Measurements from ENCODE around the gene RAB17. TPM values are rescaled to one million over a fixed set of nuclear protein-coding genes. Genes with fewer than 3 reads are reported as not detected.
A peak's percentile ranks its signal among the peaks of the same experiment; 100 is the strongest.
"Not testable (repeated sequence)": the region's sequence is repeated elsewhere in the genome, so short reads cannot be mapped to it uniquely, and the experiment has no call there.

Gene RAB17
- total RNA-seq, 6 donors from 2014 or later = 44.5 to 262 (median 90.6) TPM

DNA sequence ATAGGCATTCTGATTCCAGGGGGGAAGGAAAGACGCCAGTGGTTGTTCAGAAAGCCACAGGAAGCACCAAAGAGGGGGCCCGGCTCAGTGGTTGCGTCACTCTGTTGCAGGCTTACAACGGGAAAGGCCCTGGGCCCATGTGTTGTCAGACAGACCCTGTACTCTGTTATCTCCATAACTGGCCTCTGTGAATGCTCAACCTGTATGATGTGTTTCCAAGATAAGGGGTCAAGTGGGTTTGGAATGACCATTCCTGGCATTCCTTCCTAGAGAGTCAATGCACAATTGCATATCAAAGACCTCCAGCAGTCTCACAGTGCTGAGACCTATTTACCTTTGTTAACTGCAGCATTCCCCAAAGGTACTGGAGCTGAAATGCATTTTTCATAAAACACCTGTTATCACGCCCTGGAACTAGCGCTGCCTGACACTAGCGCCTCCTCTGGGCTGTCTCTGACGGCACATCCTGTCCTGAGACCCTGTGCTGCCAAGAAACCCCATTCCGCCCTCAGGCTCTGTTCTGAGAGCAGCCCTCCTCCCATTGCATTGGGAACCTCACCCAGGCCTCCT is 23.7 kb upstream of the RAB17 start:
- H3K4me1 ChIP-seq = peaks cover 41 to 53% (median 46%) of the 10 kb centered on the region in 4 donors
- no peaks in the 10 kb centered on the region for H3K27me3 ChIP-seq
- DNase-seq (peak in 1 of 2 donors; percentile 62), ATAC-seq (ENCODE audit: low FRiP score in 2 of 2) (peak; percentile 40 to 79)
- no peaks in the 10 kb centered on the region for H3K36me3 ChIP-seq
- H3K9me3 ChIP-seq = no peaks in the 10 kb centered on the region
- H3K4me3 ChIP-seq = no peak overlapping the region
- WGBS, 2 donors = 49 to 81% methylated on average over 6 to 9 of the region's 9 CpGs
- peak overlapping the region; percentile 28 to 87 (median 62) for H3K27ac ChIP-seq
- TF ChIP-seq EP300 (IDR thresholded peaks at IDR 0.05) (peak in 1 of 4 donors; percentile 14), POLR2AphosphoS5 (IDR thresholded peaks at IDR 0.05) (peak in 1 of 2 donors; percentile 44), POLR2A (IDR thresholded peaks at IDR 0.05) (no peak)
- TF ChIP-seq, protein P1, sequence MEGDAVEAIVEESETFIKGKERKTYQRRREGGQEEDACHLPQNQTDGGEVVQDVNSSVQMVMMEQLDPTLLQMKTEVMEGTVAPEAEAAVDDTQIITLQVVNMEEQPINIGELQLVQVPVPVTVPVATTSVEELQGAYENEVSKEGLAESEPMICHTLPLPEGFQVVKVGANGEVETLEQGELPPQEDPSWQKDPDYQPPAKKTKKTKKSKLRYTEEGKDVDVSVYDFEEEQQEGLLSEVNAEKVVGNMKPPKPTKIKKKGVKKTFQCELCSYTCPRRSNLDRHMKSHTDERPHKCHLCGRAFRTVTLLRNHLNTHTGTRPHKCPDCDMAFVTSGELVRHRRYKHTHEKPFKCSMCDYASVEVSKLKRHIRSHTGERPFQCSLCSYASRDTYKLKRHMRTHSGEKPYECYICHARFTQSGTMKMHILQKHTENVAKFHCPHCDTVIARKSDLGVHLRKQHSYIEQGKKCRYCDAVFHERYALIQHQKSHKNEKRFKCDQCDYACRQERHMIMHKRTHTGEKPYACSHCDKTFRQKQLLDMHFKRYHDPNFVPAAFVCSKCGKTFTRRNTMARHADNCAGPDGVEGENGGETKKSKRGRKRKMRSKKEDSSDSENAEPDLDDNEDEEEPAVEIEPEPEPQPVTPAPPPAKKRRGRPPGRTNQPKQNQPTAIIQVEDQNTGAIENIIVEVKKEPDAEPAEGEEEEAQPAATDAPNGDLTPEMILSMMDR (IDR thresholded peaks at IDR 0.05) = peak in 1 of 6 experiments; percentile 35

DNA sequence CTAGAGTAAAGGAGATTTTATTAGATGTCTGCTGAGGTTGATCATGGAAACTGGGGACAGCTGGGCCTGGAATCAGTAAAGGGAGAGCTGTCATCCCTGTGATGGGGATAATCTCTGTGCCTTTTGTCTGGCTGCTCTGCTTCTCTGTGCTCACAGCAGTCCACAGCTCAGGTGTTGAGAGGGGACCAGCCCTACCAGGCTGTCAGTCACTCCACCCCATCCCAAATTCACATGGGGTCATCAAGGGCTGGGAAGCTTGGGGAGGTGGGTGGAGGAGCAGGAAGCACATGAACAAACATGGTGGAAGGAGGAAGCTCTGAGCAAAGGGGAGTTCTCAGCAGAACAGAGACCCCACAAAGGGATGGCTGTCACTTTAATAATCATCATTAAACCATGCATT is 23.1 kb upstream of the RAB17 start:
- no peak overlapping the region for H3K4me3 ChIP-seq
- H3K27ac ChIP-seq = peak overlapping the region; percentile 24 to 87 (median 26)
- ATAC-seq (ENCODE audit: low FRiP score in 2 of 2) = peak in 1 of 2 donors; percentile 34
- no peaks in the 10 kb centered on the region for H3K27me3 ChIP-seq
- no peak for DNase-seq
- TF ChIP-seq POLR2AphosphoS5 (IDR thresholded peaks at IDR 0.05) = no peak
- TF ChIP-seq, protein P1 (IDR thresholded peaks at IDR 0.05) = no peak
- TF ChIP-seq POLR2A (IDR thresholded peaks at IDR 0.05) = no peak
- TF ChIP-seq EP300 (IDR thresholded peaks at IDR 0.05) = no peak
- H3K9me3 ChIP-seq = no peaks in the 10 kb centered on the region
- no peaks in the 10 kb centered on the region for H3K36me3 ChIP-seq
- peaks cover 41 to 49% (median 45%) of the 10 kb centered on the region in 4 donors for H3K4me1 ChIP-seq

DNA sequence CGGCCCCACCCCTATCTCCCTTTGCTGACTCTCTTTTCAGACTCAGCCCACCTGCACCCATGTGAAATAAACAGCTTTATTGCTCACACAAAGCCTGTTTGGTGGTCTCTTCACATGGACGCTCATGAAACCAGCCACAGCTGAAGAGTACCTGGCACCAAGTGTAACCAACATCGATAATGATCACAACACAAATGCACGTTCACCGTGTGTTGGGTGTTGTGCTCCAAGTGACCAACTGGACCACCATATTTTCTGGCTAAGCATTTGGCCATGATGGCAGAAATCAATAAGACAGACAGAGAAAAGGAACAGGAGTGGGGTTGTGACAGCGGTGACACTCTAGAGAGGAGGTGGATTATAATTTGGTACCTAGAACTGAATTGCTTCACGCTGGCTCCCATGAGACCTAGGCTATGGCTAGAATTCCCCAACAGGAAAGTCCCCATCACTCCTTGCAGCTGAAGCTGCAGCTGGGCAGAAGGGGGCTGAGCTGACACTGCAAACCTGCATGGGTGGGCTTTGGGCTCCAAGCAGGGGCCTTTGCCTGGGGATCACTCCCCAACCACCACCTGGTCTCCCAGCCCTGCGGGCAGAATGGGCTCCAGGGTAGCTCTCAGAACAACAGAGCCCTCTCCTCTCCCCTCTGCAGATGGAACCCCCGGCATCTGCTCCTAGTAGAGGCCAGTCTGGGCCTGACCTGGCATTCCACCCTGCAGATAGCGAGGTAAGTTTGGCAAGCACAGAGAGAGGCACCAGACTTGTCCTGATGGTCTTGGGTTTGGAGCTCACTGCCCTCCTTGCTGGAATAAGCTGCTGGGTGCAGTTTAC is 22.2 kb upstream of the RAB17 start:
- H3K36me3 ChIP-seq = no peaks in the 10 kb centered on the region
- H3K27ac ChIP-seq = no peak overlapping the region
- H3K4me1 ChIP-seq = peaks cover 38 to 42% (median 40%) of the 10 kb centered on the region in 4 donors
- 93 to 95% methylated on average over 10 of the region's 10 CpGs for WGBS, 2 donors
- TF ChIP-seq EP300 (IDR thresholded peaks at IDR 0.05) (no peak), POLR2A (IDR thresholded peaks at IDR 0.05) (no peak), POLR2AphosphoS5 (IDR thresholded peaks at IDR 0.05) (no peak)
- TF ChIP-seq, protein P1 (IDR thresholded peaks at IDR 0.05) = no peak
- H3K27me3 ChIP-seq = no peaks in the 10 kb centered on the region
- no peaks in the 10 kb centered on the region for H3K9me3 ChIP-seq
- ATAC-seq (ENCODE audit: low FRiP score in 2 of 2) (peak in 1 of 2 donors; percentile 11), DNase-seq (no peak)
- H3K4me3 ChIP-seq = no peak overlapping the region

DNA sequence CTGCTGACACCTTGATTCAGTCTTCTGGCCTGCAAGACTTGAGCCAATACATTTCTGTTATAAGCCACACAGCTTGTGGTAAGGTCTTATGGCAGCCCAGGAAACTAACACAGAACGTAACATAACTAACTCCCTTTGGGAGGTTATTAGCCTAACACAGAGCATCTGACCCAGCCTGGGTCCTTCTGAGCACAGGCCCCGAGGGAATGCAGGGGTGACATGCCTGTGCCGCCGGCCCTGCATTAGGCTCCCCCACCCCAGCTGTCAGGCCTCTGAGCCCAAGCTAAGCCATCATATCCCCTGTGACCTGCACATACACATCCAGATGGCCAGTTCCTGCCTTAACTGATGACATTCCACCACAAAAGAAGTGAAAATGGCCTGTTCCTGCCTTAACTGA is 16.0 kb upstream of the RAB17 start:
- not testable (repeated sequence) for H3K36me3 ChIP-seq, H3K27ac ChIP-seq, H3K27me3 ChIP-seq, H3K9me3 ChIP-seq, H3K4me3 ChIP-seq
- H3K4me1 ChIP-seq = peaks cover 11 to 14% (median 13%) of the 10 kb centered on the region in 4 donors
- DNase-seq (peak in 1 of 2 donors; percentile 47), ATAC-seq (ENCODE audit: low FRiP score in 2 of 2) (peak in 1 of 2 donors; percentile 26)
- WGBS, 2 donors = 98% methylated on average over 4 of the region's 4 CpGs; no CpG with 5 or more reads in 1 of the 2 donors

DNA sequence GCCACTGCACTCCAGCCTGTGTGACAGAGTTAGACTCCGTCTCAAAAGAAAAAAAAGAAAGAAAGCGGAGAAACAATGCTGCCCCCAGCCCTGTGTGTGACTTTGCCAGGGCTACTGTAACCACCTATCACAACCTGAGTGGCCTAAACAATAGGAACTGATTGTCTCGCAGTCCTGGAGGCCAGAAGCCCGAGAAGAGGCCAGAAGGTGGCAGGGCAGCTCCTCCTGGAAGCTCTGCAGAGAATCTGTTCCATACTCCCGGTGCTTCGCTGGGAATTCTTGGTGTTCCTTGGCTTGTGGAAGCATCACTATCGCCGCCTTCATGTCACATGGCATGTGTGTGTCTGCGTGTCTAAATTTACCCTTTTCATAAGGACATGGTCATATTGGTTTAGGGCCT is 14.4 kb upstream of the RAB17 start:
- no peaks in the 10 kb centered on the region for H3K9me3 ChIP-seq
- H3K4me3 ChIP-seq = no peak overlapping the region
- H3K27me3 ChIP-seq = no peaks in the 10 kb centered on the region
- TF ChIP-seq, protein P1 (IDR thresholded peaks at IDR 0.05) = peak in 1 of 6 experiments; percentile 29
- no peak for TF ChIP-seq POLR2AphosphoS5 (IDR thresholded peaks at IDR 0.05)
- peak overlapping the region in 1 of 4 donors; percentile 22 for H3K27ac ChIP-seq
- WGBS, 2 donors = 81 to 88% methylated on average over 6 to 9 of the region's 9 CpGs
- ATAC-seq (ENCODE audit: low FRiP score in 2 of 2) (peak in 1 of 2 donors; percentile 22), DNase-seq (no peak)
- no peaks in the 10 kb centered on the region for H3K36me3 ChIP-seq
- peaks cover 12 to 23% (median 16%) of the 10 kb centered on the region in 4 donors for H3K4me1 ChIP-seq
